ENCODE results near the gene C7orf57. TPM values are rescaled to one million over a fixed set of nuclear protein-coding genes. Genes with fewer than 3 reads are reported as not detected.

C7orf57 gene
- total and polyA plus RNA-seq, 2 donors (not counting 3 experiments of a cell fraction or from before 2014, with no cell fraction given): not detected

DNA sequence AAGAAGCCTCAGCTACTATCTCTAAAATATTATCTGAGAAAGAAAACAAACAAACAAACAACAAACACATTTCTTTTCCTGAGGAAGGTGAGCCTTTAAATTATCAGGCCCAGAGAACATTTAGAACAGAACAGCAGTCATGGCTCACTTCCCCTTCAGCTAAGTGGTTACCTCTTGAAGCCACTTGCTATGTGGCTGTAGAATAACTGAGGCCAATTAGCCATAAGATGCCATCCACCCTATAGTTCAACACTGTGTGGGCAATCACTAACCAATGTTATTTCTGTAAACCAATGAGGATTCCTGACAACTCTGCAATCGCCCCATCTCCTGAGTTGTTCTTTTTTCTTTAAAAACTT is 50.1 kb downstream of the C7orf57 start:
- no peaks in the 10 kb centered on the region for H3K27me3 ChIP-seq (ENCODE audit: control insufficient read depth in 2 of 2, insufficient read depth in 2 of 2, low read length in 2 of 2)
- DNase-seq (ENCODE audit: low read depth, low spot score) (no peak), FAIRE-seq (no peak)
- POLR2A ChIA-PET: no interaction called here
- H3K36me3 ChIP-seq (ENCODE audit: control insufficient read depth in 2 of 2, extremely low read depth in 1 of 2, insufficient read depth in 2 of 2, low read length in 2 of 2): no peaks in the 10 kb centered on the region
- CTCF ChIA-PET: interaction anchor here (0.9 to 4.9 kb wide), 6 partner anchors 25 to 140 kb away, joined by 3 to 19 read pairs (median 6); no protein-coding TSS in a partner anchor
- dilution Hi-C loops (cut with MboI; ENCODE audit: extremely low pct_ligation_motif_present, low sequenced_read_pairs): no loop called here
- peak overlapping the region; percentile 22 for H3K9ac ChIP-seq (replicated peaks; ENCODE audit: extremely low read depth, insufficient read depth, low read length)
- peaks cover 13% of the 10 kb centered on the region for H3K79me2 ChIP-seq (ENCODE audit: control insufficient read depth, insufficient read depth, low read length)
- no peak overlapping the region for H2AFZ ChIP-seq (ENCODE audit: low read depth, low read length)
- H3K4me1 ChIP-seq (ENCODE audit: control insufficient read depth, extremely low read depth, insufficient read depth, low read length): peaks cover 46% of the 10 kb centered on the region
- TF ChIP-seq EZH2 (IDR thresholded peaks at IDR 0.05; ENCODE audit: borderline replicate concordance, low read depth, low read length, severe bottlenecking) (no peak), GATA2 (IDR thresholded peaks at IDR 0.05; ENCODE audit: insufficient read depth, insufficient read length, low read depth, low read length) (no peak), MYC (IDR thresholded peaks at IDR 0.05; ENCODE audit: low read depth, low read length) (no peak), FOS (IDR thresholded peaks at IDR 0.05; ENCODE audit: borderline replicate concordance, insufficient read depth, low read length) (no peak), POLR2AphosphoS5 (IDR thresholded peaks at IDR 0.05; ENCODE audit: insufficient read depth, low read depth, low read length) (no peak), JUN (IDR thresholded peaks at IDR 0.05; ENCODE audit: borderline replicate concordance, insufficient read depth, insufficient read length, low read depth) (no peak), POLR2A (IDR thresholded peaks at IDR 0.05; ENCODE audit: low read depth, low read length) (no peak)
- TF ChIP-seq, protein P1, sequence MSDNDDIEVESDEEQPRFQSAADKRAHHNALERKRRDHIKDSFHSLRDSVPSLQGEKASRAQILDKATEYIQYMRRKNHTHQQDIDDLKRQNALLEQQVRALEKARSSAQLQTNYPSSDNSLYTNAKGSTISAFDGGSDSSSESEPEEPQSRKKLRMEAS (IDR thresholded peaks at IDR 0.05; ENCODE audit: insufficient read depth, insufficient read length): no peak
- TF ChIP-seq, protein P2, sequence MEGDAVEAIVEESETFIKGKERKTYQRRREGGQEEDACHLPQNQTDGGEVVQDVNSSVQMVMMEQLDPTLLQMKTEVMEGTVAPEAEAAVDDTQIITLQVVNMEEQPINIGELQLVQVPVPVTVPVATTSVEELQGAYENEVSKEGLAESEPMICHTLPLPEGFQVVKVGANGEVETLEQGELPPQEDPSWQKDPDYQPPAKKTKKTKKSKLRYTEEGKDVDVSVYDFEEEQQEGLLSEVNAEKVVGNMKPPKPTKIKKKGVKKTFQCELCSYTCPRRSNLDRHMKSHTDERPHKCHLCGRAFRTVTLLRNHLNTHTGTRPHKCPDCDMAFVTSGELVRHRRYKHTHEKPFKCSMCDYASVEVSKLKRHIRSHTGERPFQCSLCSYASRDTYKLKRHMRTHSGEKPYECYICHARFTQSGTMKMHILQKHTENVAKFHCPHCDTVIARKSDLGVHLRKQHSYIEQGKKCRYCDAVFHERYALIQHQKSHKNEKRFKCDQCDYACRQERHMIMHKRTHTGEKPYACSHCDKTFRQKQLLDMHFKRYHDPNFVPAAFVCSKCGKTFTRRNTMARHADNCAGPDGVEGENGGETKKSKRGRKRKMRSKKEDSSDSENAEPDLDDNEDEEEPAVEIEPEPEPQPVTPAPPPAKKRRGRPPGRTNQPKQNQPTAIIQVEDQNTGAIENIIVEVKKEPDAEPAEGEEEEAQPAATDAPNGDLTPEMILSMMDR (IDR thresholded peaks at IDR 0.05; ENCODE audit: extremely low read depth in 1 of 2, insufficient read depth in 1 of 2, low read depth in 1 of 2, low read length in 2 of 2): no peak
- H4K20me1 ChIP-seq (replicated peaks; ENCODE audit: control insufficient read depth, extremely low read depth, insufficient read depth, low read length): no peaks in the 10 kb centered on the region
- TSS peak; percentile 4 for BruUV-seq (replicated peaks)
- H3K27ac ChIP-seq (ENCODE audit: insufficient read depth, low read depth, low read length): peak overlapping the region; percentile 69
- intact Hi-C loops (cut with micrococcal nuclease): loop anchor here (5.0 to 10.0 kb wide), 3 partner anchors 167 to 631 kb away; no protein-coding TSS in a partner anchor
- H3K4me2 ChIP-seq (ENCODE audit: insufficient read depth, low read length): peak overlapping the region; percentile 10
- no peaks in the 10 kb centered on the region for H3K9me3 ChIP-seq (replicated peaks; ENCODE audit: control insufficient read depth, insufficient read depth, low read length)
- H3K9me1 ChIP-seq (replicated peaks; ENCODE audit: control insufficient read depth, extremely low read depth, insufficient read depth, low read length): no peaks in the 10 kb centered on the region
- no peak overlapping the region for H3K4me3 ChIP-seq (replicated peaks in 1 of 3; ENCODE audit: insufficient read depth in 1 of 3, low read depth in 1 of 3, low read length in 3 of 3)
